Measurements from ENCODE around the gene PRCD.

- TF ChIP-seq CTCF (conservative IDR thresholded peaks at IDR 0.05; ENCODE audit: low read depth, low read length) (no peak), EZH2 (IDR thresholded peaks at IDR 0.05; ENCODE audit: low read length, unreplicated experiment) (no peak), EZH2phosphoT487 (IDR thresholded peaks at IDR 0.05; ENCODE audit: borderline replicate concordance, low read length) (no peak)
Observed at GRCh38 chr17:76510831-76511244, 29.0 kb upstream of the PRCD start.

All from PC-3 (cell line).